ENCODE data around the gene CTTNBP2.

CTTNBP2 gene

GRCh38 chr7:117679120-117679519, 194.1 kb downstream of the CTTNBP2 start:
- DNase-seq: no peak

DNA sequence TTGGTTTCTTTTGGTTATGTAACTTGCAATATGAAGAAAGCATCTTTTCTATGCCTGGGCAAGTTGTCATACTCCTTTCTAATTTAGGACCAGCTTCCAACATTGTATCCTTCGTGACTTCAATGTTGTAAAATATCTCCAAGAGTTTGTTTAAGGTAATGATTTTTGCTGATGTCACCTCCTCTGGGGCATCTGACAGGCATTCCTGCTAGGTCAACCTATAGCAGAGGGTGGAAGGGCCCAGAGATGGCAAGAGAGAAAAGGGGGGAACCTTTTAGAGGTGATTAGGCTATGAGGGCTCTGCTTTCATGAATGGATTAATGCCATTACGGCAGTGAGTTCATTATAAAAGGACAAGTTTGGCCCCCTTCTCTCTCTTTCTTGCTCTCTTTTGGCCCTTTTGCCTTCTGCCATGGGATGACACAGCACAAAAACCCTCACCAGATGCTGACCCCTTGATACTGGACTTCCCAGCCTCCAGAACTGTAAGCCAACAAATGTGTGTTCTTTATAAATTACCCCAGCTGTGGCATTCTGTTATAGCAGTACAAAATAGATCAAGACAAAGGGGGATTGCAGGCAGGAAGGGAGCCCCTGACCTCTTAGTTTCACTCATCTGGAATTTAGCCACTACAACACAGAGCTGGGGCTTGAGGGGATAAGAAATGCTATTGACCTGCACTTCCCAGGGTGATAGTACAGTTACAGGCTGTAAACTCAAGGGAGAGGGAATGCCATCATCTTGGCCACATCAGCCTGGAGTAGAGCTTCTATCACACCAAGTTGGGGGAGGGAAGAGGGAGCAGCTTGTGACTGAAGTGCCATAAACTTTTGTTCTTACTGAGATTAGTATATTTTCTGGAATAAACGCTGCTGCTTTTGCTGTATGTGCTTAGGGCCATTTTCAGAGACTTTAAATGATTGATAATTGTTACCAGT, 197.5 kb downstream of the CTTNBP2 start:
- DNase-seq: no peak

GRCh38 chr7:117674617-117675016, 198.6 kb downstream of the CTTNBP2 start:
- DNase-seq: no peak

DNA sequence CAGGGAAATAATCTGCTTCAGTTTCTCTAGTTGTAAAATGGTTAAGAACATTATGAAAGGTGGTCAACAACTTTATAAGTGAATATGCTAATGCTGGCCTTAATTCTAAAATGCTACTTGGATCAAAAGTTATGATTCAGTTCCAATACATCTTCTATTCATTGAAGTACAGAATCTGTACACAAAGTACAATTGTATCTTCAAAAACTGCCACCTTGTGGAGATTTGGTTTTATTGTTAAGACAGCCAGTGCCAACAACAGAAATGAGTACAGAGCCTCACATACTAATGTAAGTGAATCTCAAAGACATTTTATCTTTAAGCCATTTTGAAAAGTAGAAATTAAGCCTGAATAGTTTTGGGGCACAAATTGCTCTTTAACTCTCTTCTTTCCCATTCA, 199.4 kb downstream of the CTTNBP2 start:
- no peak for DNase-seq

DNA sequence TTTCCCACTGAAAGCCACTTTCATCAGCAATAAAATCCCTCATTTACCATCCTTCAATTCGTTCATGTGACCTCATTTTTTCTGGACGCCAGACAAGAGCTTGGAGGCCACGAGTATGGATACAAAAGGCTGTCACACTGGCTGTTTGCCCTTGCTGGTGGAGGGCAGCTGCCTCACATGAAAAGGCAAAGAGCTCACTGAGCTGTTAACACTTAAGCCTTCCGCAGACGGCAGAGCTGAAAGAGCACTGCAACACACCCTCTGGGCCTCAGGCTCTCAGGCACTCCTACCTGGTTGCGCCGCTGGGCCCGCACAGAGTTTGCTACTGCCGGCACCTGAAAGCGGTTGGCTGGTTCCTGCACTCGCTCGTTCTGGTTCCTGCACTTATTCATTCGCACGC, 199.9 kb downstream of the CTTNBP2 start:
- DNase-seq: no peak

- DNase-seq: no peak
These were observed 200.8 kb downstream of the CTTNBP2 start for GRCh38 chr7:117672453-117672852.

DNA sequence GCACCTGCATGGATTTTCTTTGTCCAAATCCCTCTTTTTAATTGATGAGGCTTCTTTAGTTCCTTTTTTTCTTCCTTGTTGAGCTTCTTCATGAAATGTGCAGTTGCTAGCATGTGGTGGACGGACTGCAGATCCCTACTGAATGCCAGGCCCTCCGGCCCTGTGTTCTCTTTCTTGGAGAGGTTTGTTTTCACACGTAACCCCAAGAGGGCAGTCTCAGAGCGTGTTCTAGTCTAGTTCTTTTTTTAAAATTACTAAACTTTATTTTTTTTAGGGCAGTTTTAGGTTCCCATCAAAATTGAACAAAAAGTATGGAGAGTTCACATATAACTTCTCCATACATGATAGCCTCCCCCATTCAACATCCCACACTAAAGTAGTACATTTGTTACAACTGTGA, 203.4 kb downstream of the CTTNBP2 start:
- no peak for DNase-seq

DNA sequence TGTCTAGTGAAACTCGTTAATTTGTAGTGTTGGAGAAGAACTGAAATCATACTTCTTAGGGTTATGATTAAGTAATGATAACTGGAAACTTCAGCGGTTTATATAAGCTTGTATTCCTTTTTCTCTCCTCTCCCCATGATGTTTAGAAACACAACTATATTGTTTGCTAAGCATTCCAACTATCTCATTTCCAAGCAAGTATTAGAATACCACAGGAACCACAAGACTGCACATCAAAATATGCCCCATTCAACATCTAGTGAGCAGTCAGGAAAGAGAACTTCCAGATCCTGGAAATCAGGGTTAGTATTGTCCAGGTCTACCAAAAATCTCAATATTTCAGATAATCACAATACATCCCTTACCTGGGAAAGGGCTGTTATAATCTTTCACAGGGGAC, 205.8 kb downstream of the CTTNBP2 start:
- no peak for DNase-seq

DNA sequence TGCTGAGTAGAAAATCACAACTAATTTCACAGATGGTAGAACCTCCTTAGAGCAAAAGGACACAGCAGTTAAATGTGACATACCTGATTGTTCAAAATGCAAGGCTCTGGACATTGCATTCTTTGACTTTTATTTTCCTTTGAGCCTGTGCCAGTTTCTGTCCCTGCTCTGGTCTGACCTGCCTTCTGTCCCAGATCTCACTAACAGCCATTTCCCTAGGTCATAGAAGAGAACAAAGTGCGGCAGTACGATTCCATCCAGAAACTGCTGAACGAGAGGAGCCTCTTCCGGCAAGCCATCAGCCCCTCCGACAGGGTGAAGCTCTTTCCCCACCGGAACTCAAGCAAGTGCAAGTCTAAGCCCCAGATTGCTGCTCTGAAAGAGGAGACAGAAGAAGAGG, 206.6 kb downstream of the CTTNBP2 start:
- DNase-seq: no peak

DNA sequence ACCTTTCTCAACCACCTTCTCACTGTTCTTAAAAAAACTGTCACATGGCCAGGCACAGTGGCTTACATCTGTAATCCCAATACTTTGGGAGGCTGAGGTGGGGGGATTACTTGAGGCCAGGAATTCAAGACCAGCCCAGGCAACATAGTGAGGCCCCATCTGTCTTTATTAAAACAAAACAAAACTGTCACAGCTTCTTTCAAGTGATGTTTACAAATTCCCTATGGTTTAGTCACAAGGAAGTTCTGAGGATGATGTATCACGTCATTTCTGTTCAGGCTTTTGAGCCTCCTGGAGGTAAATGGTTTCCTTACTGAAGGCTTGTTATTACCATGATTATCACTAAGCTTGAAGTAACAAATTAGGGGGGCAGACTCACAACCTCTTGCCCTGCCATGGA, 207.2 kb downstream of the CTTNBP2 start:
- no peak for DNase-seq

DNA sequence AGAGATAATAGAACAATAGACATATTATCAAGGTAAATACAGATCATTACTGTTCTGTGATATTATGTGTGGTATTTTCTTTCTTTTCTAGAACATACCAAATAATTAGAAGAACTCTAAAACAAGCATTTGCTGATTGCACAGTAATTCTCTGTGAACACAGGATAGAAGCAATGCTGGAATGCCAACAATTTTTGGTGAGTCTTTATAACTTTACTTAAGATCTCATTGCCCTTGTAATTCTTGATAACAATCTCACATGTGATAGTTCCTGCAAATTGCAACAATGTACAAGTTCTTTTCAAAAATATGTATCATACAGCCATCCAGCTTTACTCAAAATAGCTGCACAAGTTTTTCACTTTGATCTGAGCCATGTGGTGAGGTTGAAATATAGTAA, 207.9 kb downstream of the CTTNBP2 start:
- no peak for DNase-seq

DNA sequence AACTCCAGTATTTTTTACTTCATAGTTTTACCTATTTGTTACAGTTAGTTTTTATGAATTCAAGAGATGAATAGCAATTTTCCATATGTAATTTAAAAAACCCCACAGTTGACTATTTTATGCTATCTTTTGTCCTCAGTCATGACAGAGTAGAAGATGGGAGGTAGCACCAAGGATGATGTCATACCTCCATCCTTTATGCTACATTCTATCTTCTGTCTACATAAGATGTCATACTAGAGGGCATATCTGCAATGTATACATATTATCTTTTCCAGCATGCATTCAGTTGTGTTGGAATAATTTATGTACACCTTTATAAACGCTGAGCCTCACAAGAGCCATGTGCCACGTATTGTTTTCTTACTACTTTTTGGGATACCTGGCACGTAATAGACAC, 209.2 kb downstream of the CTTNBP2 start:
- no peak for DNase-seq

DNA sequence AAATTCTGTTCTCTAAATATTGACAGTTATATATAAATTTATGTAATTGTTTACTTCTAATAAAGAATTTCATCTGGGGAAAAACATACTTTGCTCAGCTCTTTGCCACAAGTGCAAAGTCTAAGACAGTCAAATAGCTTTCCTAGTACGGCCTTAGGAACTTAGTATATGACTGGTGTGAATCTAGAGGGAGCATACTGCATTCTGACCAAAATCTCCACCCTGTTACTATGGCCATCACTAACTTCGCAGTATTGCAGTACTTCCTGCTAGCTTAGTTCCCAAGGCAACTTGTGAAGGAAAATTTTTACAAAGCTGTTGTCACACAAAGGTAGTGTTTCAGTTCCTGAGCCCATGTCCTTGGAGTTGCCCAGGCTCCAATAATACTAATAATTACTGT, 211.9 kb downstream of the CTTNBP2 start:
- no peak for DNase-seq

Data from activated CD4-positive, alpha-beta T cell treated with anti-CD3 and anti-CD28 coated beads for 1 hour (primary cell).